GM18873 (cell line): ENCODE measurements around the gene LAMB3.
"Not testable (repeated sequence)": the region's sequence is repeated elsewhere in the genome, so short reads cannot be mapped to it uniquely, and the experiment has no call there.

Source experiments
- ATAC-seq: cut with Tn5 transposase; IDR thresholded peaks from one replicate; pipeline ENCODE4 v1.9.1; 2021; ENCODE audit warnings: mild to moderate bottlenecking, moderate library complexity, moderate number of reproducible peaks; ENCODE audit not compliant: unreplicated experiment, low FRiP score

The LAMB3 gene

DNA sequence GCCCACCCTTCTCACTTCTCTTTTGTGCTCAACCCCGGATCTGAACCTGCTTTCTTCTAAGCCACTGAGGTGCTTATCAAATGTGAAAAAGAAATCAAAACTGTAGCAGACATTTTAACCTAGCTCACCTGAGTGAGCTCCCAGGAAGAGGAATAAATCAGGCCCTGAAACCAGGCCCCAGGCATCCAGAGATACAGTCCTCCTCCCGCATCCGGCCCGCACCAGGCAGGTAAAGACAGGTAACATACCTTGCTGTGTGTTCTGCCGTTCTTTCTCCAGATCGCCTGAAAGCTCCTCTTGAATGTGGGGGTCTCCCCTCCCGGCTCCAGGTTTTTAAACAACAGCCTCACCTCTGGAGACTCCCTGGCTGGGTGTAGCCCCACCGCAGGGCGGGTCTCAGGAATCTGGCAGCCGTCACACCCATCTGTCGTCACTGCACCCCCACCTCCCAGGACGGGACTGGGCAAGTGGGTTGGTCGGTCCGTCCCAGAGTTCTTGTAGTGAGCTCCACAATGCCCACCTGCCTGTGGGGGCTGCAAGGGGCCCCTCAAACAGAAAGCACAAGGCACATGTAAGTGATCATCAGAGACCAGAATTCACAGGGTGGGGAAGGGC, at the start of gene LAMB3:
LAMB3 (minus strand) TSS at position 305 of the 615 bp plus-strand sequence. CDS start 1,481 bp downstream, outside the sequence.
- ATAC-seq: no peak

DNA sequence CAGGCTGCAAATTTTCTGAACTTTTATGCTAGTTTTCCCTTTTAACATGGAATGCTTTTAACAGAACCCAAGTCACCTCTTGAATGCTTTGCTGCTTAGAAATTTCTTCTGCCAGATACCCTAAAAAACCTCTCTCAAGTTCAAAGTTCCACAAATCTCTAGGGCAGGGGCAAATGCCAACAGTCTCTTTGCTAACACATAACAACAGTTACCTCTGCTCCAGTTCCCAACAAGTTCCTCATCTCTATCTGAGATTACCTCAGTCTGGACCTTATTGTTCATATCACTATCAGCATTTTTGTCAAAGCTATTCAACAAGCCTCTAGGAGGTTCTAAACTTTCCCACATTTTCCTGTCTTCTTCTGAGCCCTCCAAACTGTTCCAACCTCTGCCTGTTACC, 48.5 kb upstream of the LAMB3 start:
- not testable (repeated sequence) for ATAC-seq

DNA sequence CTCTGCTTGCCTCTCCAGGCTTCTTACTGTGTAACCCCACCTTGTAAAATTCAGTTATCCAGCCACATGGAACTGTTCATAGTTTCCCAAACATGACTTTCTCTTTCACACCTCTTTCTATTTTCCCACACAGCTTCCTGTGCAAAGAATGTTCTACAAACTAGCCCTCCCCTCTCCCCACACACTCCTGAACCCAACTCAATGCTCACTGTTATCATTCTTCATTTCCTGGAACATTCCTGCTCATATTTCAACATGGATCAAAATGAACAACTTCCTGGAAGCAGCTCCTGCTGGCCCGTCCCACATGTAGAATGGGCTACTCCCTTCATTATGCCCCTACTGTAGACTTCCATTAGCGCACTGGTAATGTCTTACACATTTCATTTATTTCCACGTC, 44.9 kb upstream of the LAMB3 start:
- ATAC-seq: no peak

DNA sequence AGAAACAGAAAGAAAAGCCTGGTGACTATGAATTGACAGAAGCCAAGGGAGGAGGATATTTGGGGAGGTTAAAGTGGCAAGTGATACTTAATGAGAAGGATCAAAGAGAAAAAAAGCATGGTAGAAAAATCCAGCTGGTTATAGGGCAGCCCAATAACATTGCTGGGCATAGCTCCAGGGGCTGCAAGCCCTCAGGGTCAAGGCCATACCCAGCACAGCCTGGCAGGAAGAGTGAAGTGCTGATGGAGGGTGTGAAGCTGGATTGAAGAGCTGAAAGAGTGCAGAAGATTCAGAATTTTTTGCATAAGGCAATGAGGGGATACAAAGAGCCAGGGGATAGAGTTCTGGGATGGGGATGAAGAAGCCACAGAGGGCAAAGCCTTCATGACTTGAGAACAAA, 44.4 kb upstream of the LAMB3 start:
- no peak for ATAC-seq

DNA sequence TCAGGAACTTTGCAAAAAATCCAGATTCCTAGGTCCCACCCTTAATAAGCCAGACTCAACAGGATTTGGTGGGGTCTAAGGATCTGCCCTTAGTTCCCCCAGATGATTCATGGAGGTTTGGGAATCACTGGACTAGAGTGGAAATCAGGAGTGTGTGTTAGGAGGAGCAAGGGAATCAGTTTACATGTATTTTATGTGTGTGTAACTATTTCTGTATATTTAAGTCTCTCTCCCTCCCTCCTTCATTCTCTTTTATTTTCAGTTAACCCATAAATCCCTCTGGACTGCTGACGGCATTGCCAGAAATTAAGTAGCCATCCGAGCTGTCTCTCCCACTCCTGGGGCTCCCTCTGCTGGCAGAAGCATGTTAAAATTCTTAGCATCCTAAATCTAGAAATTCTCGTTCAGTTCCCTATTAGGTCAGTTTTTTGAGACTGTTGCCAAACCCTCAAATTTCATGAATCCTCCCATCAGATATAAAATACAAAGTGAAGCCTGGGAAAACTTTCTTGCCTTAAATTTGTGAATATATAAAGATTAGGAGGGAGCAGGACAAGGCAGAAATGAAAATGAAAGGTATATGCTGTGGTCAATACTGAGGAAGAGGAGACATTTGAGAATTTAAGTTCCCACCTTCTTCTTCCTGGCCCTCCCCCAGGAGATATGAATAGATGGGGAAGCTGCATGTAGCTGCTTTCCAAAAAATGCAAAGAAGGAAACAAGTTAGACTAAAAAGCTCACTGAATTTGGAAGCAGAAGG, 40.7 kb upstream of the LAMB3 start:
- no peak for ATAC-seq

DNA sequence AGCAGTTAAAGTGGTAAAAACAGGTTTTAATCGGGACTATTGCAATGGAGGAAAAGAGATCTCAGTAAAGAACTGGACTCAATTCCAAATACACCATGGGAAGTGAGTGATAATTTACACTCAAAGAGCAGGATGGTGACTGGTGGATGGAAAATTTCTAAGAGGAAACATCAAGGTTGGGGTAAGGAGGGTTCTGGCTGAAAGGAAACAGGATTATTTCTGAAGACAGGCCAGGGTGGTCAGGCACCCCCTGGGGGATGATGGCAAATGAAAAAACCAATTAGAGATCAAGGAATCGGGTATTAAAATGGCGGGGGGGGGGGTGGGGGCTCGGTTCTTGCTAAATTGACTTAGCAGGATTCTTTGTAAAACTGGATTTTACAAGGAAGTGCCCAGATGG, 40.1 kb upstream of the LAMB3 start:
- no peak for ATAC-seq

DNA sequence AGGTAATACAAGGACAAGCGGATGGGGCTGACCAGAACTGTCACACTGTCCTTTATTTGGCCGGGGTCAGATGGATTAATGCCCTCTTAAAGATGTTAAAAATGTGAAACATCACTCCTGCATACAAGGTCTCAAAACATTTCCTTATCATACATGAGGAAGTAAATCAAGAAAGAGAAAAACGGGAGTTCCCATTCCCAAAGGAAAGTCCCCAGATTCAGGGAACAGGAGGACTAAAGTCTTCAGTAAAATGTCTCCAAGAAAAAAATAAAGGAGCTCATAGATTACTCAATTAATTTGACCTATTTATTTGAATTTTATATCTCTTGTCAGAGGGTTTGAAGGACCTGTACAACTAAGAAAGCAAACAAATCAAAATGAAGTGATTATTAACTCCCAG, 39.0 kb upstream of the LAMB3 start:
- no peak for ATAC-seq

DNA sequence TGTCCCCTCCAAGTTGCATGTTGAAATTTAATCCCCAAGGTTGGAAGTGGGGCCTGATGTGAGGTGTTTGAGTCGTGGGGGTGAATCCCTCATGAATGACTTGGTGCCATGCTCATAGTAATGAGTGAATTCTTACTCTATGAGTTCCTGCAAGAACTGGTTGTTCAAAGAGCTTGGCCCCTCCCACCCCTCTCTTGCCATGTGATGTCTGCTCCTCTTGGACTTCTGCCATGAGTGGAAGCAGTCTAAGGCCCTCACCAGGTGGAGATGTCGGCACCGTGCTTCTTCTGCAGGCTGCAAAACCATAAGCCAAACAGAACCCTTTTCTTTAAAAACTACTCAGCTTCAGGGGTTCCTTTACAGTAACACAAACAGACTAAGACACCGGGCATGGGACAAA, 37.3 kb upstream of the LAMB3 start:
- ATAC-seq: no peak

DNA sequence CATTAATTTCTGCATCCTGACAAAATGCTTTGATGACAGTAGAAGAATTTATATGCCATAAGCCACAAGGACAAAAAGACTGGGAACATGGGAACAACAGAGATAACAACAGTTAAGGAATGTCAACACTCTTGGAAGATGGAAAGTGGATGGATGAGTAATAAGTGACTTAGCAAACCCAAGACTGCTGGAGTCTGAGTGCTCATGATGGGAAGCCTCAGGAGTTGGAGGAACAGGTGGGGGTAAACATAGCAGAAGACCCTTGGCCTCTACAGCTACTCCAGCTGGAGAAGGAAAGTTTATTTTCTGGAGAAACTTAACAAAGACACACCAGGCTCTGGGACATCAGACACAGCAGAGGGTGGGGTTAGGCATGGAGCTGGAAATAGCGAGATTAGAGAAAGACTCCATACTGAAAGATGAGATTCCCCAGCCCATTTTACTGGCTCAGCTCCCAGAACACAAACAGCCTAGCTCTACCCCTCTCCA, 36.6 kb upstream of the LAMB3 start:
- no peak for ATAC-seq

DNA sequence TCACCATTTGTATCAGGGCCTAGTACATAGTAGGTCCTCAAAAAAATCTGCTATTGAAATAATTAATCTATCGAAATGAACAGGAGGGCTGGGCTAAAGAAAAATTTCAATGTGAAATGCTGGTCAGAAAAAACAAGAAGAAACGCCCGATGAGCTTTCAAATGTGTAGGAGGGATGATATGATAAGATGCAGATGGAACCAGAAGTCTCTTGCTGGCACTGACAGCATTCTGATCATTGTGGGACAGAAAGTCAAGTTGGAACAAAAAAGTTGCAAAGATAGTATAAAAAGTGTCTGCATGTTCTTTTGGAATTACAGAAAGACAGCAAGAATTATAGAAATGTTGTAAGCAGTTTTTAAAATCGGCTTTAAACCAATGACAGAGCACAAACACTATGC, 34.1 kb upstream of the LAMB3 start:
- ATAC-seq: no peak

DNA sequence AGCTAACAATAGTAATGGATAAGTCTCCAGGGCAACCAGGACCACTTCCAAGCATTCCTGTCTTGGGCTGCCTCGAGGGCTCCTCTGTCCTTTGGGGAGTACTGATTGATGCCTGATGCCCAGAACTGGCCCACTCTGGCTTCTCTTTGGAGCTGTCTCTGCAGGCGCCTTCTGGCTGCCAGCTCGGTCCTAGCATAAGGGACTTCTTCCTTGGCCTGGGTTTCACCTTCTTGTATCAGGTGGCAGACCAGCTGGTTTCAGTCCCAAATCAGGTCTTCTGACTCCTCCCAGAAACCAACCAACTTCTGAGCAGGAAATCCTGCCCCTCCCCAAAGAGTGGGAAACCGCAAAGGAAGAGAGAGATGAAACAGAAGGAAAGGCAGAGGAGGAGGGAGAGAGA, 33.6 kb upstream of the LAMB3 start:
- peak; percentile 76 for ATAC-seq

DNA sequence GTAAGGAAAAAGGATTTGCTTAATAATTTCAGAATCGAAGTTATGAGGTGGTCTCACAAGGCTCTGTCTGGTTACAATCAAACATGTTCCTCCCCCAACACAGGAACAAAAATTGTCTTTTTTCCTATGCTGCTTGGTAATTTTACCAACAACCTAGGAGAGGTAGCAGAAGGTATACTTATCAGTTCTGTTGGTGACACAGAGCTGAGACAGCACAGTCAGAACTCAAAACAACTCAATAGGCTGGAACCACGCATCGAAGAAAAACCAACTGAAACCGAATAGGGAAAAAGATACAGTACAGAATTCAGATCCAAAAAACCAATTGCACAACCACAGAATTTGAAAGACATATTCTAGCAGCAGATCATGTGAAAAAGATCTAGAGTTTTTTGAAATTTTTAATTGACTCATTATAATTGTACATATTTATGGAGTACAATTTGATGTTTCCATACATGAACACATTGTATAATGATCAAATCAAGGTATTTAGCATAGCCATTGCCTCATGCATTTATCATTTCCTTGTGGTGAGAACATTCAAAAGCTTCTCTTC, 26.8 kb upstream of the LAMB3 start:
- no peak for ATAC-seq

DNA sequence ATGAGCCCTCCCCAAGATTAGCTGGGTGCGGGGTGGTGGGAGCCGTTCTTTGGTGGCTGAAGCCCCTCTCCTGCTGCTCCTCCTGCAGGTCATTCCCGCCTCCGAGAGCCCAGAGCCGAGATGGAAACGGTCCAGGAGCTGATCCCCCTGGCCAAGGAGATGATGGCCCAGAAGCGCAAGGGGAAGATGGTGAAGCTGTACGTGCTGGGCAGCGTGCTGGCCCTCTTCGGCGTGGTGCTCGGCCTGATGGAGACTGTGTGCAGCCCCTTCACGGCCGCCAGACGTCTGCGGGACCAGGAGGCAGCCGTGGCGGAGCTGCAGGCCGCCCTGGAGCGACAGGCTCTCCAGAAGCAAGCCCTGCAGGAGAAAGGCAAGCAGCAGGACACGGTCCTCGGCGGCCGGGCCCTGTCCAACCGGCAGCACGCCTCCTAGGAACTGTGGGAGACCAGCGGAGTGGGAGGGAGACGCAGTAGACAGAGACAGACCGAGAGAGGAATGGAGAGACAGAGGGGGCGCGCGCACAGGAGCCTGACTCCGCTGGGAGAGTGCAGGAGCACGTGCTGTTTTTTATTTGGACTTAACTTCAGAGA, 23.4 kb upstream of the LAMB3 start:
- ATAC-seq: no peak

DNA sequence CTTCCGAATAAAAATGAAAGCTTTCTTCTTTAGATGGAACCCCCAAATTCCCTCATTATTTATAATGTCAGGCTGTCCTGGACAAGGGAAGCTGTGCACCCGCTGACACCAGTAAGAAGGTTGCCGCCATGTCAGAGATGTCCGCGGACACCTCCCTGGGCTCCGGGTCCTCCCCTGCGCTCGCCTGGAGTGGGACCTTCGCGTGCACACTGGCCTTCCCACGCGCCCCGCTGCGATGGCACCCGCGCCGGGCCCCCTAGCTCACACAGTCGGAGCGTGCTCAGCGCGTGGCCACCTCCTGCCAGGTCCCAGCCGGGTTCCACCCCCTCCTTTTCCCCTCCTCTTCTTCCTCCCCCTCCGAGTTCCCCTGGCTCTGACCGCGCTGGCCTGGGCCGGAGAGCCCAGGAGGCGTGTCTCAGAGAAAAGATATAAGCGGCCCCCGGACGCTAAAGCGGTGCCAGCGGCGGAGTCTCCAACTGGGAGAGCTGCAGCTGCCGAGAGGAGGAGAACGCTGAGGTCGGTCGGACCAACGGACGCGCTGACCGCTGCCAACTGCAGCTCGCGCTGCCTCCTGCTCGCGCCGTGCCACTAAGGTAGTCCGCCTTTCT, 22.8 kb upstream of the LAMB3 start, which contains the start of gene G0S2:
G0S2 (plus strand) TSS at position 456 of the 608 bp plus-strand sequence. CDS start 273 bp downstream, outside the sequence.
- no peak for ATAC-seq

DNA sequence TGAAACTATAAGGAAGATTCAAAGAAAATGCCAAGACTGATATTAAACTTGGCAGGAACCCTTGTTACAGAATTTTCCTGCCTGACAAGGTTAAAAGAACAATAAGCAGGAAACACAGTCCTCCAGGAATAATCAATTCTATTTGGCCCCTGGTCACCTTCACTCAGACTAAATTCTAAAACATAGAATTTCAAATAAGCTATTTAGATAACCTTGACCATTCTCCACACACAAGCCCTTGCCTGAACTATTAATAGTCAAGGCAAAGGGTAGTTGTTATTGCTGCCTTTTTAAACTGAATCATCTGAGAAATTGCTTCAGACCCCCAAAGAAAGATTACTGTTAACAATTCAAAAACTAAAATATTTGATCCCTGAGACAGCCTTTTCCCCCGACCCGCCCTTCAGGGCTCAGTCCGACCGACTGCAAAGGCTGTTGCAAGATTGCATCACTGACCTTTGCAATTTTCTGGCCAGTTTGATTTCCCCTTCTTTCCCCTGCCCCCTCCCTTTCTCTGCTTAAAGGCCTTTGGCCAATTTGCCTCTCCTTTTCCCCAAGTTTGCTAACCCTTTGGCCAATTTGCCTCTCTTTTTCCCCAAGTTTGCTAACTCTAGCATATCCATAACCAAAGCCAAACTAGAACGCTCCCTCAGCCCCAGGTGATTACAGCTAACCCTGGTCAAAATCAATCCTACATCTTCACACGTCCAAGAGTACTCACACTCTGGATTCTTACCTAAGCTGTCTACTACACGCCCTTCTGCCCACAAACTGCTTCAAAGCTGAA, 21.6 kb upstream of the LAMB3 start:
- ATAC-seq: no peak

DNA sequence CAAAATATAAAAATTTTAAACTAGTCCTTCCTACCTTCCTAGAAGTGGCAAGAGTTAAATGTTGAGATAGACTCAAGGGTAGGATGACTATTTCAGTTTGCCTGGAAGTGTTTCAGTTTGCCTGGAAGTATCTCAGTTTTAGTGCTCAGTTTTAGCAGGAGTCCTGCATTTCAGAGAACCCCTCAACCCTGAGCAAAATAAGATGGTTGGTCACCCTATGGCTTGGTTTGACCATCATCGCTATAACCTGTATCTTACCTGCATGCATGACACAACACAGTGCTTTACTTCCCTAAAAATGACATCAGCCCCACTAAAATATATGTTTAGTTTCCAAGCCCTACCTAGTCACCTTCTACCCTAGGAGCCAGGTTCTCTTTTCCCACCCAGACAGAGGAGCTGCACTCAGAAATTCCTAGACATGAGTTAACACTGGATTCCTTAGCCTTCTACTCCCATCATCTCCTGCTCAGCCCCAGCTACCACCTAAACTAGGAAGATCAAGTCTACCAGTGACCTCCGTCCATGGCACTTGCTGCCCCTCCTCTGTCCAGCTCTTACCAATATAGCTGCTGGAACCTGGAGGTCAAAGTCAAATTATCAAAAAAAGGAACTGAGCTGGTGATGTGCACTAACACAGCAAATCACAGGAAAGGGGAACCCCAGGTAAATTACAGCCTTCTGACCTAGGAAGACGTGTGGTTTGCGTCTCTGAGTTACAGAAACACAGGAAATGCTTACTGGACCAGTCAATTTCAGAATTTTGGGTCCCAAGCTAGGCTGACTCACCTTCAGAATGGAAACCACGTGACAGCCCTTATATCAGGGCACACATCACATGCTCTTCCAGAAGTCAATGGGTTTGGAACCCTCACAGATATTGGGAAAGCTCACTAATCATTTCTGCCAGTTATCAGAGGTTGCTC, 20.7 kb upstream of the LAMB3 start:
- peak; percentile 96 for ATAC-seq

DNA sequence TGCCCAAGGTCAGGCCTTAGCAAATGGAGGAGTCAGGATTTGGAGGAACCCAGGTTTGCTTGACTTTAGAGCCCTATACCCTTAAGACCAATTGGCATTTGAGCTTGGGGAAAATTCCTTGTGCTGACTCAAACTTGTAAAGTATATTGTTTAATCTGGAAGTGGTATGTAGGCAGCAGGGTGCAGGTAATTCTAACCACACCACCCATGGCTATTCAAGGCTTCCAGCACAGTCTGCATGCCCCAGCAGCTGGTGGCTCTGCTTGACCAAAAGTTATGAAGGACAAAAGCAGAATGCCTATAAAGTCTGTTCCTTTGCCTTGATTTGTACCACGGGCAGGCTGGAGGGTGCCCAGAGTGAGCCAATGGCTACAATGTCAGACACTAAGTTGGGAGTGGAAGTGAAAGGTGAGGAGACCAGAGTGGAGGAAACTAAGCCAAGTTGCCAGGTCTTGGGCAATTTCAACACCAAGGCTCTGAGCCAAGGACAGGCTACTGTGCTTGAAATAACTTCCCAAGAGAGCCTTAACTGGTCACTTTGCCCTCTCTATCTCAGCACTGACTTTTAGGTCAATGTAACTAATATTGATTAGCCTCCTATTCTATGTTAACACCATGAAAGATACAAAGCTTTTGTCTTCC, 18.3 kb upstream of the LAMB3 start:
- no peak for ATAC-seq

DNA sequence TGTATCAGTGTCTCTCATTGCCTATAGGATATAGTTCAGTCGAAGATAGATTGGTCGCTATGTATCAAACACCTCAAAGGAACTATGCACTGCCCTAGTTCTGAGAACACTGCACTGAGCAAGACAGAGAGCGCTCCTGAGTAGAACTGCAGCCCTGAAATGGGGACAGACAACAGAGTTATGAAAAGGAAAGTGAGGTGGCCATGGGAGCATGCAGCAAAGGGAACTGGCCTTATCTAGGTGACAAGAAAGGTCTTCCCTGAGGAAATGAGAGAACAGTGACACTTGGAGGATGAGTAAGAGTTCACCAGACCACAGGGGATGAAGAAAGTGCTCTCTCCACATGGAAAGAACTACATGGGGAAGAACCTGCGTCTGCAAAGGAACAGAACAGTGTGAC, 15.5 kb upstream of the LAMB3 start:
- ATAC-seq: no peak

DNA sequence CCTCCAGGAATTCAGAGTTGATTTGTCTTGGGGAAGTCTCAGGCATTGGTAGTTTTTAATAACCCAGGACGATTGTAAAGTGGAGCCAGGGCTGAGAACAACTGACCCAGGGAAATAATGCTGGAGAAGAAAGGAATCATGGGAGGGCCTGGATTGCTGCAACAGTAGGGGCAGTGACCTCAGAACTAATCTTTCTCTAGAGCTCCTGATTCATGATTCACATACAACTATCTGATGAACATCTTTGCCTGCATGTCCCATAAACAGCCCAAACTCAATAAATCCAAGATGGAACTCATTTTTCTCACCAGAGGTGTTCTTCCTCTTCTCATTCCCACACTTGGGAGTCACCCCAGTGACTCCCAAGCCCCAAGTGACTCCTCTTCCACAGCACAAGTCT, 14.9 kb upstream of the LAMB3 start:
- no peak for ATAC-seq
